Panc1 (cell line): ENCODE data around the gene LRBA. TPM values are rescaled to one million over a fixed set of nuclear protein-coding genes. Genes with fewer than 3 reads are reported as not detected.

Source experiments
- ATAC-seq: fragments of 200-7000 bp; cut with Tn5 transposase; 2 replicates; pipeline ENCODE4 v1.9.1; 2020; ENCODE audit warnings: mild to moderate bottlenecking, moderate library complexity
- BruUV-seq: library from RNA; stranded (reverse); fragments of 400-500 nt; replicated peaks from 2 replicates; lab custom pipeline; 2021; lab: Mats Ljungman, UMichigan
- CTCF ChIA-PET: fragments of 300-600 bp; sonication (Branson Sonifier 250); formaldehyde crosslinking; loops from one replicate; lab custom pipeline; 2022; ENCODE audit warnings: antibody characterized with exemption; lab: Charles Lee
- POLR2A ChIA-PET: fragments of 300-600 bp; sonication (Branson Sonifier 250); formaldehyde crosslinking; loops from one replicate; lab custom pipeline; 2022; ENCODE audit warnings: antibody characterized with exemption; lab: Charles Lee
- DNase-seq: peaks from one replicate; pipeline ENCODE4 v3.0.0-alpha.2; 2010; ENCODE audit warnings: low read depth, low spot score
- H3K27ac ChIP-seq: 2 replicates; pipeline ENCODE4 v1.5.1; 2011; ENCODE audit warnings: mild to moderate bottlenecking, low read length, inconsistent platforms
- H3K27me3 ChIP-seq: fragments of 200-500 bp; sonication (Bioruptor generic); 2 replicates; pipeline ENCODE4 v1.6.0; 2014; ENCODE audit warnings: low read length, inconsistent platforms; ENCODE audit not compliant: control insufficient read depth, insufficient read depth
- H3K36me3 ChIP-seq: fragments of 200-500 bp; sonication (Bioruptor generic); 2 replicates; pipeline ENCODE4 v1.5.1; 2014; ENCODE audit warnings: inconsistent platforms, mild to moderate bottlenecking, low read length, moderate library complexity; ENCODE audit not compliant: control insufficient read depth, insufficient read depth
- H3K4me1 ChIP-seq: 2 replicates; pipeline ENCODE4 v1.5.1; 2011; ENCODE audit warnings: inconsistent platforms, mild to moderate bottlenecking, low read length, moderate library complexity; ENCODE audit not compliant: control insufficient read depth, insufficient read depth
- H3K4me3 ChIP-seq, 2 experiments: 2 replicates each; pipeline ENCODE4 v1.5.1; 2011 to 2012; ENCODE audit warnings: low read depth in 2 of 2, low read length in 2 of 2, mild to moderate bottlenecking in 2 of 2, inconsistent platforms in 1 of 2, moderate library complexity in 1 of 2
- H3K9me3 ChIP-seq: fragments of 200-500 bp; sonication (Bioruptor generic); 2 replicates; pipeline ENCODE4 v1.5.1; 2014; ENCODE audit warnings: low read depth, mild to moderate bottlenecking, inconsistent platforms, low read length, moderate library complexity; ENCODE audit not compliant: control insufficient read depth, insufficient read depth
- CTCF ChIP-seq: fragments of 450-650 bp; IDR thresholded peaks from 2 replicates; pipeline ENCODE4 v1.5.1; 2017; ENCODE audit warnings: mild to moderate bottlenecking
- POLR2AphosphoS5 ChIP-seq: IDR thresholded peaks from 2 replicates; pipeline ENCODE4 v1.6.1; 2012; ENCODE audit warnings: mild to moderate bottlenecking, low read depth, low read length, moderate library complexity
- REST ChIP-seq, 2 experiments: IDR thresholded peaks; 2 replicates each; pipeline ENCODE4 v1.6.1; 2011 to 2012; ENCODE audit warnings: low read depth in 2 of 2, control low read depth in 1 of 2, low read length in 1 of 2, mild to moderate bottlenecking in 1 of 2, moderate library complexity in 1 of 2; ENCODE audit not compliant: insufficient read depth in 1 of 2
- SIN3A ChIP-seq: IDR thresholded peaks from 2 replicates; pipeline ENCODE4 v1.6.1; 2012; ENCODE audit warnings: low read depth, mild to moderate bottlenecking, low read length, moderate library complexity, borderline replicate concordance; ENCODE audit not compliant: insufficient read depth
- TCF7L2 ChIP-seq: IDR thresholded peaks from 2 replicates; pipeline ENCODE4 v1.6.1; 2011; ENCODE audit warnings: mild to moderate bottlenecking, low read depth, low read length, inconsistent platforms
- in situ Hi-C: cut with HindIII; loops from 2 replicates; pipeline ENCODE4 v1.10.0; 2016; ENCODE audit warnings: low sequenced_read_pairs, low pct_unique_long_range_greater_than_20kb
- intact Hi-C: fragments of 100-400 bp; cut with micrococcal nuclease; formaldehyde crosslinking; loops from one replicate; pipeline ENCODE4 v1.10.0; 2022; ENCODE audit not compliant: unreplicated experiment
- total RNA-seq: library from RNA; stranded (reverse); gene quantifications from one replicate; pipeline ENCODE4 v1.2.1, GENCODE V29; 2021; ENCODE audit not compliant: unreplicated experiment

LRBA gene
- total RNA-seq, 1 experiment from 2014 or later, result 26.4 TPM

GRCh38 chr4:150363721-150364688, 651.1 kb downstream of the LRBA start:
- CTCF ChIA-PET, result no interaction called here
- Histone ChIP-seq H3K9me3 (no peaks in the 10 kb centered on the region), H3K27ac (no peak overlapping the region), H3K4me1 (no peaks in the 10 kb centered on the region), H3K4me3 (no peak overlapping the region), H3K36me3 (no peaks in the 10 kb centered on the region), H3K27me3 (no peaks in the 10 kb centered on the region)
- intact Hi-C loops, result no loop called here
- no peak for DNase-seq
- POLR2A ChIA-PET, result no interaction called here
- no TSS peak for BruUV-seq
- in situ Hi-C loops, result no loop called here
- TF ChIP-seq CTCF, result no peak
- no peak for TF ChIP-seq POLR2AphosphoS5
- no peak for ATAC-seq

- CTCF ChIA-PET, result no interaction called here
- in situ Hi-C loops, result no loop called here
- H3K4me3 ChIP-seq, result no peak overlapping the region
These were observed 656.4 kb downstream of the LRBA start for GRCh38 chr4:150358691-150359090.

More at GRCh38 chr4:150358691-150359090, 656.4 kb downstream of the LRBA start:
- H3K9me3 ChIP-seq, result no peaks in the 10 kb centered on the region
- no peak for DNase-seq
- POLR2A ChIA-PET, result interaction anchor here (0.7 kb wide), 1 partner anchor 210 kb away, joined by 3 read pairs; no protein-coding TSS in a partner anchor
- intact Hi-C loops, result no loop called here
- H3K36me3 ChIP-seq, result no peaks in the 10 kb centered on the region
- H3K27ac ChIP-seq, result no peak overlapping the region
- no peak for ATAC-seq
- no TSS peak for BruUV-seq
- H3K27me3 ChIP-seq, result no peaks in the 10 kb centered on the region
- no peaks in the 10 kb centered on the region for H3K4me1 ChIP-seq
- TF ChIP-seq POLR2AphosphoS5, result no peak
- TF ChIP-seq TCF7L2, result no peak
- no peak for TF ChIP-seq SIN3A
- no peak for TF ChIP-seq REST (IDR thresholded peaks at IDR 0.05; ENCODE audit: insufficient read depth in 1 of 2, low read depth in 2 of 2, low read length in 1 of 2)
- TF ChIP-seq CTCF, result no peak
